Peyer's patch (tissue), 4 donors: ENCODE measurements around the gene CHST8.

ENCODE experiments used
- POLR2A ChIP-seq, 2 donors: fragments of 450-650 bp; IDR thresholded peaks; one replicate each; pipeline ENCODE4 v1.5.1; 2017; ENCODE audit warnings: antibody characterized with exemption in 2 of 2, mild to moderate bottlenecking in 2 of 2, moderate library complexity in 2 of 2
- TF ChIP-seq, protein P1 (sequence below), 6 experiments: fragments of 450-650 bp in 4 of 6; fragments of 200-600 bp in 2 of 6; sonication (generic) in 1 of 6; IDR thresholded peaks; one replicate each; pipeline ENCODE4 v1.5.1; 2017 to 2019; ENCODE audit warnings: antibody characterized with exemption in 6 of 6, mild to moderate bottlenecking in 3 of 6, moderate library complexity in 1 of 6

DNA sequence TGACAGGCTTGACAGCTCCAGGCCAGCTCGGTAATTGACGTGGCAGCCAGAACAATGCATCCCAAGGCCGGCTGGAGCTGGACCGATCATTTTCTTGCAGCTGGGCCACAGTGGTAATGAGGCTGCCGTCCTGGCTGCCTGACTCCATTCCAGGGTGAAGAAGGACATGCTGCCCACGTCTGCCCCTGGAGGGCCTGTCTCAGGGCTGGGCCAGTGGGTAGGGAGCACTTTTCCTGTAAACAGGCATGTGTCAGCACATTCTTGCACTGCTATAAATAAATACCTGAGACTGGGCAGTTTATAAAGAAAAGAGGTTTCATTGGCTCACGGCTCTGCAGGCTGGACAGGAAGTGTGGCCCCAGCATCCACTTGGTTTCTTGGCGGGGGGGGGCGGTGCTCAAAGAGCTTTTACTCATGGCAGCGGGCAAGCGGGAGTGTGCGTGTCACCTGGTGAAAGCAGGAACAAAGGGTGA is 136.8 kb downstream of the CHST8 start:
- TF ChIP-seq, protein P1, sequence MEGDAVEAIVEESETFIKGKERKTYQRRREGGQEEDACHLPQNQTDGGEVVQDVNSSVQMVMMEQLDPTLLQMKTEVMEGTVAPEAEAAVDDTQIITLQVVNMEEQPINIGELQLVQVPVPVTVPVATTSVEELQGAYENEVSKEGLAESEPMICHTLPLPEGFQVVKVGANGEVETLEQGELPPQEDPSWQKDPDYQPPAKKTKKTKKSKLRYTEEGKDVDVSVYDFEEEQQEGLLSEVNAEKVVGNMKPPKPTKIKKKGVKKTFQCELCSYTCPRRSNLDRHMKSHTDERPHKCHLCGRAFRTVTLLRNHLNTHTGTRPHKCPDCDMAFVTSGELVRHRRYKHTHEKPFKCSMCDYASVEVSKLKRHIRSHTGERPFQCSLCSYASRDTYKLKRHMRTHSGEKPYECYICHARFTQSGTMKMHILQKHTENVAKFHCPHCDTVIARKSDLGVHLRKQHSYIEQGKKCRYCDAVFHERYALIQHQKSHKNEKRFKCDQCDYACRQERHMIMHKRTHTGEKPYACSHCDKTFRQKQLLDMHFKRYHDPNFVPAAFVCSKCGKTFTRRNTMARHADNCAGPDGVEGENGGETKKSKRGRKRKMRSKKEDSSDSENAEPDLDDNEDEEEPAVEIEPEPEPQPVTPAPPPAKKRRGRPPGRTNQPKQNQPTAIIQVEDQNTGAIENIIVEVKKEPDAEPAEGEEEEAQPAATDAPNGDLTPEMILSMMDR (IDR thresholded peaks at IDR 0.05): no peak
- TF ChIP-seq POLR2A (IDR thresholded peaks at IDR 0.05): no peak
